ENCODE measurements around the gene PHF1. TPM values are rescaled to one million over a fixed set of nuclear protein-coding genes. Genes with fewer than 3 reads are reported as not detected.

Gene PHF1
- total RNA-seq, 1 donor from 2014 or later, result 83.4 TPM

- DNase-seq, result no peak
- Mint-ChIP-seq H3K36me3 (ENCODE audit: low read depth) (peaks cover 45% of the 10 kb centered on the region), H3K9me3 (no peaks in the 10 kb centered on the region), H3K27ac (peak overlapping the region; percentile 96), H3K4me1 (peaks cover 80% of the 10 kb centered on the region), H3K4me3 (peak overlapping the region; percentile 91), H3K27me3 (no peaks in the 10 kb centered on the region)
- ChIA-PET CTCF (no interaction called here), POLR2A (interaction anchor here (0.5 to 5.9 kb wide), 8 partner anchors 9 to 204 kb away, joined by 3 to 31 read pairs (median 8); partner anchors contain the start of genes ITPR3, TAPBP and ZBTB22)
- ATAC-seq (ENCODE audit: low read depth), result no peak
- no peak for TF ChIP-seq CTCF (IDR thresholded peaks at IDR 0.05)
- intact Hi-C loops (cut with micrococcal nuclease), result loop anchor here (5.0 to 10.0 kb wide), 2 partner anchors 412 to 574 kb away; partner anchors contain the start of genes HLA-DOA and PSMB8
Measured at GRCh38 chr6:33416386-33417127, 5.7 kb downstream of the PHF1 start.

DNA sequence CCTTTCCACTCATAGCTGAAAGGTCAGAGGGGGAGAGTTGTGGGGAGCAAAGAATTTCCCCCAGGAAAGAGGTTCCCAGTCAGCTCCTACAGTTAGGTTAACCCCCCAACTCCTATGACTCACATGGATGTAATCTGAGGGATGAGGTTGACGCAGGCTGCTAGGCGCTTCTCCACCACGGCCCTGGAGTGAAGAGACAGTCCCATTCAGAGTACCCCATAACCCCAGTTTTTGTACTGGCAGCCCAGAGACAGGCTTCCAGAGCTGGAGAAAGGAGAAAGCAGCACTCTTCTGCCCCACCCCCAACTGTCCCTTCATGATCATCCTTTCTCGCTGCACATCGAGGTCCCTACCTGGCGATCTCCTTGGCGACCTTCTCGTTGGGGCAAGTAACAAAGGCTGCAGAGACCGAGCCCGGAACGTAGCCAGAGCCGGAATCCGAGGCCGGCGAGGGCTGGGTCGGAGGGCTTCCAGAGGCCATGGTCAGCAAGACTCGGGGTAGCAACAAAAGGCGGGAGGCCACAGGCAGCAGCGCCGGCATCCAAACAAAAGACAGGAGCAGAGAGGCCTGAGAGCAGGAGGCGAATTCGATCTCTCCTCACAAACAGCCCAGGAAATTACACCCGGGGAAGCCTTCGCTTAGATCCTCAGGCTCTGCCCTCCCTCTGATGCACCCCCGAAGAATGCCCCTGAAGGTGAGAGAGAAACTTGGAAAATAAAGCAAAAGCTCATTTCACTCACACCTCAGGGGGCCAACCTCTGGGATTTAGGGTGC is 6.5 kb downstream of the PHF1 start:
- intact Hi-C loops (cut with micrococcal nuclease), result loop anchor here (5.0 to 10.0 kb wide), 2 partner anchors 413 to 575 kb away; partner anchors contain the start of genes HLA-DOA and PSMB8
- Mint-ChIP-seq H3K4me3 (peak overlapping the region; percentile 91), H3K4me1 (peaks cover 74% of the 10 kb centered on the region), H3K36me3 (ENCODE audit: low read depth) (peaks cover 44% of the 10 kb centered on the region), H3K27me3 (no peaks in the 10 kb centered on the region), H3K9me3 (no peaks in the 10 kb centered on the region), H3K27ac (peak overlapping the region; percentile 96)
- ChIA-PET CTCF (no interaction called here), POLR2A (interaction anchor here (0.5 to 5.9 kb wide), 11 partner anchors 8 to 446 kb away, joined by 3 to 31 read pairs (median 6); partner anchors contain the start of genes B3GALT4, BAK1, RGL2 and ZBTB22)
- DNase-seq, result no peak
- TF ChIP-seq CTCF (IDR thresholded peaks at IDR 0.05), result no peak
- ATAC-seq (ENCODE audit: low read depth), result no peak

GRCh38 chr6:33417903-33418689 is 7.3 kb downstream of the PHF1 start, which contains the start of gene CUTA:
Gene CUTA (minus strand): TSS chr6:33418107. CDS start chr6:33418000, 107 bp downstream.
- TF ChIP-seq CTCF (IDR thresholded peaks at IDR 0.05), result no peak
- peaks cover 36% of the 10 kb centered on the region for H3K36me3 Mint-ChIP-seq (ENCODE audit: low read depth)
- H3K4me3 Mint-ChIP-seq, result peak within 1 kb of the TSS; percentile 91
- peaks cover 66% of the 10 kb centered on the region for H3K4me1 Mint-ChIP-seq
- intact Hi-C loops (cut with micrococcal nuclease), result loop anchor here (1.0 to 10.0 kb wide), 9 partner anchors 8 to 576 kb away; partner anchors contain the start of genes HLA-DOA, PSMB8, RXRB and SLC39A7
- no peaks in the 10 kb centered on the region for H3K9me3 Mint-ChIP-seq
- no peaks in the 10 kb centered on the region for H3K27me3 Mint-ChIP-seq
- H3K27ac Mint-ChIP-seq, result peak within 1 kb of the TSS; percentile 96
- DNase-seq (peak; percentile 92), ATAC-seq (ENCODE audit: low read depth) (peak; percentile 90)
- ChIA-PET CTCF (interaction anchor here (0.7 to 2.3 kb wide), 3 partner anchors 13 to 27 kb away, joined by 3 to 9 read pairs (median 4); no protein-coding TSS in a partner anchor), POLR2A (interaction anchor here (0.6 to 5.9 kb wide), 17 partner anchors 7 to 446 kb away, joined by 3 to 31 read pairs (median 6); partner anchors contain the start of genes B3GALT4, BAK1, PFDN6 and PHF1)

GRCh38 chr6:33418690-33419291 is 8.0 kb downstream of the PHF1 start:
- POLR2A ChIA-PET, result interaction anchor here (0.9 to 5.9 kb wide), 15 partner anchors 7 to 447 kb away, joined by 3 to 31 read pairs (median 7); partner anchors contain the start of genes B3GALT4, BAK1, PFDN6 and PHF1
- Mint-ChIP-seq H3K36me3 (ENCODE audit: low read depth) (peaks cover 29% of the 10 kb centered on the region), H3K4me3 (peak overlapping the region; percentile 91), H3K9me3 (no peaks in the 10 kb centered on the region), H3K27ac (peak overlapping the region; percentile 96), H3K4me1 (peaks cover 60% of the 10 kb centered on the region), H3K27me3 (no peaks in the 10 kb centered on the region)
- CTCF ChIA-PET, result interaction anchor here (1.4 to 2.3 kb wide), 2 partner anchors 12 to 16 kb away, joined by 4 to 9 read pairs; no protein-coding TSS in a partner anchor
- TF ChIP-seq CTCF (IDR thresholded peaks at IDR 0.05), result no peak
- no peak for ATAC-seq (ENCODE audit: low read depth)
- intact Hi-C loops (cut with micrococcal nuclease), result loop anchor here (1.0 to 10.0 kb wide), 9 partner anchors 8 to 576 kb away; partner anchors contain the start of genes HLA-DOA, PSMB8, RXRB and SLC39A7
- DNase-seq, result no peak
